ENCODE data around the gene CHST2. TPM values are rescaled to one million over a fixed set of nuclear protein-coding genes. Genes with fewer than 3 reads are reported as not detected.
"Not testable (repeated sequence)": the region's sequence is repeated elsewhere in the genome, so short reads cannot be mapped to it uniquely, and the experiment has no call there.

The CHST2 gene
- polyA plus RNA-seq, 1 donor (not counting 4 experiments of a cell fraction or from before 2014, with no cell fraction given), result 1.6 TPM

- Histone ChIP-seq H2AFZ (ENCODE audit: control insufficient read depth, low read length) (no peak overlapping the region), H3K4me3 (ENCODE audit: control insufficient read depth in 2 of 3, extremely low read depth in 1 of 3, insufficient read depth in 2 of 3, low read depth in 1 of 3, low read length in 3 of 3) (no peak overlapping the region), H3K79me2 (ENCODE audit: control insufficient read depth, insufficient read depth, low read length) (no peaks in the 10 kb centered on the region), H3K27ac (ENCODE audit: control insufficient read depth, insufficient read depth, low read length) (no peak overlapping the region), H4K20me1 (ENCODE audit: control insufficient read depth, extremely low read depth, insufficient read depth, low read length) (no peaks in the 10 kb centered on the region), H3K4me2 (ENCODE audit: control insufficient read depth, extremely low read depth, insufficient read depth, low read depth, low read length) (no peak overlapping the region), H3K9me1 (ENCODE audit: control insufficient read depth, extremely low read depth, insufficient read depth, low read length) (no peaks in the 10 kb centered on the region), H3K9ac (ENCODE audit: control insufficient read depth, extremely low read depth, insufficient read depth, low read length) (no peak overlapping the region), H3K9me3 (ENCODE audit: control insufficient read depth, low read depth, low read length) (no peaks in the 10 kb centered on the region), H3K27me3 (ENCODE audit: control insufficient read depth, extremely low read depth, insufficient read depth, low read length) (no peaks in the 10 kb centered on the region), H3K36me3 (ENCODE audit: control insufficient read depth in 2 of 2, extremely low read depth in 1 of 2, insufficient read depth in 2 of 2, low read length in 2 of 2) (no peaks in the 10 kb centered on the region), H3K4me1 (ENCODE audit: control insufficient read depth, extremely low read depth, insufficient read depth, low read length) (peaks cover 23% of the 10 kb centered on the region)
- FAIRE-seq, result no peak
- dilution Hi-C loops (cut with MboI; ENCODE audit: extremely low pct_ligation_motif_present, low sequenced_read_pairs), result no loop called here
- no peak for DNase-seq (ENCODE audit: low read depth, low spot score)
- no peak for TF ChIP-seq EZH2 (IDR thresholded peaks at IDR 0.05; ENCODE audit: low read length)
- no peak for TF ChIP-seq CTCF (optimal IDR thresholded peaks at IDR 0.05 in 1 of 3, IDR thresholded peaks at IDR 0.05 in 1 of 3, conservative IDR thresholded peaks at IDR 0.05 in 1 of 3; ENCODE audit: extremely low read depth in 1 of 3, insufficient read depth in 2 of 3, low read length in 3 of 3)
Observed at GRCh38 chr3:143163562-143164100, 44.1 kb downstream of the CHST2 start.

GRCh38 chr3:143165211-143165610 is 45.6 kb downstream of the CHST2 start:
- FAIRE-seq (peak; percentile 48), DNase-seq (ENCODE audit: low read depth, low spot score) (no peak)
- Histone ChIP-seq H3K9me1 (ENCODE audit: control insufficient read depth, extremely low read depth, insufficient read depth, low read length) (no peaks in the 10 kb centered on the region), H4K20me1 (ENCODE audit: control insufficient read depth, extremely low read depth, insufficient read depth, low read length) (no peaks in the 10 kb centered on the region), H3K4me3 (ENCODE audit: control insufficient read depth in 2 of 3, extremely low read depth in 1 of 3, insufficient read depth in 2 of 3, low read depth in 1 of 3, low read length in 3 of 3) (no peak overlapping the region), H3K79me2 (ENCODE audit: control insufficient read depth, insufficient read depth, low read length) (no peaks in the 10 kb centered on the region), H3K36me3 (ENCODE audit: control insufficient read depth in 2 of 2, extremely low read depth in 1 of 2, insufficient read depth in 2 of 2, low read length in 2 of 2) (no peaks in the 10 kb centered on the region), H3K27me3 (ENCODE audit: control insufficient read depth, extremely low read depth, insufficient read depth, low read length) (no peaks in the 10 kb centered on the region), H3K9ac (ENCODE audit: control insufficient read depth, extremely low read depth, insufficient read depth, low read length) (no peak overlapping the region), H3K9me3 (ENCODE audit: control insufficient read depth, low read depth, low read length) (no peaks in the 10 kb centered on the region), H3K27ac (ENCODE audit: control insufficient read depth, insufficient read depth, low read length) (no peak overlapping the region), H3K4me1 (ENCODE audit: control insufficient read depth, extremely low read depth, insufficient read depth, low read length) (peaks cover 26% of the 10 kb centered on the region), H2AFZ (ENCODE audit: control insufficient read depth, low read length) (no peak overlapping the region), H3K4me2 (ENCODE audit: control insufficient read depth, extremely low read depth, insufficient read depth, low read depth, low read length) (peak overlapping the region; percentile 19)
- TF ChIP-seq CTCF (optimal IDR thresholded peaks at IDR 0.05 in 1 of 3, IDR thresholded peaks at IDR 0.05 in 1 of 3, conservative IDR thresholded peaks at IDR 0.05 in 1 of 3; ENCODE audit: extremely low read depth in 1 of 3, insufficient read depth in 2 of 3, low read length in 3 of 3) (no peak), EZH2 (IDR thresholded peaks at IDR 0.05; ENCODE audit: low read length) (no peak)
- dilution Hi-C loops (cut with MboI; ENCODE audit: extremely low pct_ligation_motif_present, low sequenced_read_pairs), result no loop called here

- FAIRE-seq (peak; percentile 78), DNase-seq (ENCODE audit: low read depth, low spot score) (peak; percentile 59)
- H3K27ac ChIP-seq (ENCODE audit: control insufficient read depth, insufficient read depth, low read length); H3K9ac ChIP-seq (ENCODE audit: control insufficient read depth, extremely low read depth, insufficient read depth, low read length); H3K4me3 ChIP-seq (ENCODE audit: control insufficient read depth in 2 of 3, extremely low read depth in 1 of 3, insufficient read depth in 2 of 3, low read depth in 1 of 3, low read length in 3 of 3); H4K20me1 ChIP-seq (ENCODE audit: control insufficient read depth, extremely low read depth, insufficient read depth, low read length); H3K36me3 ChIP-seq (ENCODE audit: control insufficient read depth in 2 of 2, extremely low read depth in 1 of 2, insufficient read depth in 2 of 2, low read length in 2 of 2); dilution Hi-C loops (cut with MboI; ENCODE audit: extremely low pct_ligation_motif_present, low sequenced_read_pairs); H3K9me3 ChIP-seq (ENCODE audit: control insufficient read depth, low read depth, low read length); H2AFZ ChIP-seq (ENCODE audit: control insufficient read depth, low read length); H3K9me1 ChIP-seq (ENCODE audit: control insufficient read depth, extremely low read depth, insufficient read depth, low read length); H3K79me2 ChIP-seq (ENCODE audit: control insufficient read depth, insufficient read depth, low read length); H3K27me3 ChIP-seq (ENCODE audit: control insufficient read depth, extremely low read depth, insufficient read depth, low read length): not testable (repeated sequence)
- H3K4me1 ChIP-seq (ENCODE audit: control insufficient read depth, extremely low read depth, insufficient read depth, low read length), result peaks cover 26% of the 10 kb centered on the region
- H3K4me2 ChIP-seq (ENCODE audit: control insufficient read depth, extremely low read depth, insufficient read depth, low read depth, low read length), result peak overlapping the region; percentile 19
Observed at GRCh38 chr3:143165612-143166285, 46.2 kb downstream of the CHST2 start.
